Esophagus squamous epithelium (tissue), 5 donors: ENCODE measurements around the gene HOXD10. TPM values are rescaled to one million over a fixed set of nuclear protein-coding genes. Genes with fewer than 3 reads are reported as not detected.
A peak's percentile ranks its signal among the peaks of the same experiment; 100 is the strongest.

Source experiments
- DNase-seq: peaks from one replicate; lab custom pipeline; 2025; lab: John Stamatoyannopoulos, UW
- H3K27ac ChIP-seq, 4 donors: fragments of 200-600 bp; sonication (generic); one replicate each; pipeline ENCODE4 v1.5.1; 2016 to 2019; ENCODE audit warnings: mild to moderate bottlenecking in 1 of 4
- H3K27me3 ChIP-seq, 4 donors: fragments of 200-600 bp; sonication (generic); 1 replicate in 3 of 4; 2 replicates in 1 of 4; pipeline versions ENCODE4 v1.5.1 to v1.6.0; 2017 to 2021; ENCODE audit warnings: antibody characterized with exemption in 1 of 4
- H3K36me3 ChIP-seq, 3 donors: fragments of 200-600 bp; sonication (generic); one replicate each; pipeline ENCODE4 v1.5.1; 2016 to 2019
- H3K4me1 ChIP-seq, 3 donors: fragments of 200-600 bp; sonication (generic); one replicate each; pipeline ENCODE4 v1.5.1; 2017 to 2019
- H3K4me3 ChIP-seq, 4 donors: fragments of 200-600 bp; sonication (generic); 1 replicate in 3 of 4; 2 replicates in 1 of 4; pipeline ENCODE4 v1.5.1; 2016 to 2019; ENCODE audit warnings: mild to moderate bottlenecking in 2 of 4, moderate library complexity in 1 of 4
- H3K9me3 ChIP-seq, 3 donors: fragments of 200-600 bp; sonication (generic); one replicate each; pipeline ENCODE4 v1.5.1; 2016 to 2019
- CTCF ChIP-seq, 6 experiments: fragments of 450-650 bp in 4 of 6; fragments of 200-600 bp in 2 of 6; sonication (generic) in 2 of 6; IDR thresholded peaks; one replicate each; pipeline ENCODE4 v1.5.1; 2016 to 2019; ENCODE audit warnings: antibody characterized with exemption in 6 of 6, mild to moderate bottlenecking in 4 of 6, moderate library complexity in 4 of 6
- POLR2A ChIP-seq, 4 donors: fragments of 450-650 bp; IDR thresholded peaks; one replicate each; pipeline ENCODE4 v1.6.1; 2017; ENCODE audit warnings: antibody characterized with exemption in 4 of 4, mild to moderate bottlenecking in 4 of 4, moderate library complexity in 3 of 4
- WGBS, 2 donors: methylation state at CpG; one replicate each; pipeline ENCODE4 v1.1.5; 2018; 5-methylcytosine and 5-hydroxymethylcytosine counted together
- intact Hi-C: fragments of 100-400 bp; cut with DNase I; formaldehyde crosslinking; loops from one replicate; pipeline ENCODE4 v1.15.0; 2022
- total RNA-seq, 4 donors: library from RNA; depleted of rRNA; stranded (reverse); fragments of >200 nt; gene quantifications; one replicate each; pipeline ENCODE4 v1.1.0, GENCODE V29; 2016
- donor health status: DM: yes; HTN: yes; CAD: no.

The HOXD10 gene
- total RNA-seq, 4 donors from 2014 or later = 0.22 to 0.38 TPM; not detected in 2

GRCh38 chr2:176110415-176111308 lies 5.9 kb upstream of the HOXD10 start:
- Histone ChIP-seq H3K4me3 (no peak overlapping the region), H3K27ac (no peak overlapping the region), H3K36me3 (no peaks in the 10 kb centered on the region), H3K27me3 (peaks cover 16 to 100% (median 78%) of the 10 kb centered on the region in 4 donors), H3K9me3 (no peaks in the 10 kb centered on the region), H3K4me1 (peaks cover 11 to 32% (median 18%) of the 10 kb centered on the region in 3 donors)
- WGBS, 2 donors = 23 to 24% methylated on average over 7 of the region's 7 CpGs
- DNase-seq = no peak
- intact Hi-C loops = no loop called here
- TF ChIP-seq POLR2A (IDR thresholded peaks at IDR 0.05) (no peak), CTCF (IDR thresholded peaks at IDR 0.05) (no peak)

GRCh38 chr2:176111309-176111663 lies 5.3 kb upstream of the HOXD10 start:
- TF ChIP-seq CTCF (IDR thresholded peaks at IDR 0.05) (peak in 4 of 6 experiments; percentile 31 to 57 (median 41)), POLR2A (IDR thresholded peaks at IDR 0.05) (no peak)
- DNase-seq = no peak
- H3K27me3 ChIP-seq = peaks cover 21 to 100% (median 78%) of the 10 kb centered on the region in 4 donors

GRCh38 chr2:176111846-176112374 lies 4.7 kb upstream of the HOXD10 start:
- no peak for TF ChIP-seq POLR2A (IDR thresholded peaks at IDR 0.05)
- no peak for TF ChIP-seq CTCF (IDR thresholded peaks at IDR 0.05)
- H3K4me1 ChIP-seq = peaks cover 4 to 23% (median 13%) of the 10 kb centered on the region in 3 donors
- H3K4me3 ChIP-seq = no peak overlapping the region
- no peak overlapping the region for H3K27ac ChIP-seq
- 13% methylated on average over 20 to 25 of the region's 29 CpGs for WGBS, 2 donors
- DNase-seq = no peak
- intact Hi-C loops = no loop called here
- peaks cover 26 to 100% (median 78%) of the 10 kb centered on the region in 4 donors for H3K27me3 ChIP-seq
- no peaks in the 10 kb centered on the region for H3K36me3 ChIP-seq
- no peaks in the 10 kb centered on the region for H3K9me3 ChIP-seq

More at GRCh38 chr2:176111309-176111663, 5.3 kb upstream of the HOXD10 start:
- intact Hi-C loops = no loop called here
- 5 to 6% methylated on average over 13 to 16 of the region's 16 CpGs for WGBS, 2 donors
- Histone ChIP-seq H3K36me3 (no peaks in the 10 kb centered on the region), H3K4me3 (peak overlapping the region in 1 of 4 donors; percentile 12), H3K4me1 (peaks cover 10 to 29% (median 17%) of the 10 kb centered on the region in 3 donors), H3K27ac (no peak overlapping the region), H3K9me3 (no peaks in the 10 kb centered on the region)

- Histone ChIP-seq H3K9me3 (no peaks in the 10 kb centered on the region), H3K4me1 (peaks cover 0 to 17% (median 9%) of the 10 kb centered on the region in 3 donors), H3K36me3 (no peaks in the 10 kb centered on the region), H3K4me3 (no peak overlapping the region), H3K27ac (no peak overlapping the region), H3K27me3 (peaks cover 31 to 100% (median 80%) of the 10 kb centered on the region in 4 donors)
- TF ChIP-seq CTCF (IDR thresholded peaks at IDR 0.05) (no peak), POLR2A (IDR thresholded peaks at IDR 0.05) (no peak)
- WGBS, 2 donors = 9 to 19% methylated on average over 10 to 25 of the region's 40 CpGs
- intact Hi-C loops = no loop called here
- no peak for DNase-seq
Observed at GRCh38 chr2:176112375-176113302, 3.9 kb upstream of the HOXD10 start.
